Measurements from ENCODE around the gene EMP2. TPM values are rescaled to one million over a fixed set of nuclear protein-coding genes. Genes with fewer than 3 reads are reported as not detected.

The EMP2 gene
- total and polyA plus RNA-seq, 2 of the 4 experiments (the other 2 are of a cell fraction) = 13.8 to 18.3 TPM

- Histone ChIP-seq H3K79me1 (ENCODE audit: low read depth in 1 of 2, low read length in 2 of 2) (no peaks in the 10 kb centered on the region), H4K8ac (ENCODE audit: low read depth in 2 of 2, low read length in 2 of 2) (no peak overlapping the region), H3K27ac (ENCODE audit: insufficient read depth, low read length) (no peak overlapping the region), H2BK15ac (ENCODE audit: low read depth, low read length) (no peak overlapping the region), H2BK20ac (ENCODE audit: low read depth, low read length) (no peak overlapping the region), H2BK5ac (ENCODE audit: low read depth, low read length, poor library complexity, severe bottlenecking) (no peak overlapping the region), H3K4me1 (ENCODE audit: control insufficient read depth, insufficient read depth, low read length) (no peaks in the 10 kb centered on the region), H3K14ac (replicated peaks; ENCODE audit: low read depth, low read length) (no peak overlapping the region), H3K9me1 (ENCODE audit: insufficient read depth, low read length) (no peaks in the 10 kb centered on the region), H3K18ac (ENCODE audit: low read depth, low read length) (no peak overlapping the region), H3K4me3 (ENCODE audit: insufficient read depth, low read depth, low read length) (no peak overlapping the region), H2BK120ac (ENCODE audit: low read depth, low read length) (no peak overlapping the region), H3K36me3 (ENCODE audit: control insufficient read depth, insufficient read depth, low read length) (no peaks in the 10 kb centered on the region), H3K4ac (ENCODE audit: low read depth, low read length) (no peak overlapping the region), H3K9ac (ENCODE audit: low read depth, low read length) (no peak overlapping the region), H3K27me3 (ENCODE audit: control insufficient read depth, insufficient read depth, low read length) (no peaks in the 10 kb centered on the region), H3K4me2 (ENCODE audit: low read depth, low read length) (no peak overlapping the region), H3K9me3 (ENCODE audit: control insufficient read depth, insufficient read depth, low read length) (no peaks in the 10 kb centered on the region), H4K20me1 (ENCODE audit: insufficient read depth, low read length) (no peaks in the 10 kb centered on the region), H4K5ac (ENCODE audit: low read depth, low read length) (no peak overlapping the region), H3K23ac (ENCODE audit: low read depth, low read length) (no peak overlapping the region), H3K56ac (ENCODE audit: extremely low read depth, insufficient read depth, low read length) (no peak overlapping the region), H2AK9ac (replicated peaks; ENCODE audit: low read depth, low read length, poor library complexity) (no peak overlapping the region), H2AK5ac (ENCODE audit: low read depth, low read length) (no peak overlapping the region), H4K91ac (ENCODE audit: insufficient read depth, low read depth, low read length) (no peak overlapping the region), H2AFZ (replicated peaks; ENCODE audit: low read length, poor library complexity) (no peak overlapping the region)
- DNase-seq (no peak), ATAC-seq (ENCODE audit: low read depth) (no peak)
- WGBS, 2 experiments (ENCODE audit: extremely low coverage in 2 of 2, insufficient read length in 1 of 2) = no CpG with 5 or more reads among the region's 2 CpGs
- dilution Hi-C loops (cut with HindIII; ENCODE audit: low sequenced_read_pairs, unreplicated experiment) = no loop called here
- TF ChIP-seq RAD21 (IDR thresholded peaks at IDR 0.05; ENCODE audit: low read length) (no peak), MXI1 (IDR thresholded peaks at IDR 0.05; ENCODE audit: borderline replicate concordance, low read depth, low read length) (no peak)
- ChIA-PET CTCF (interaction anchor here (0.7 kb wide), 1 partner anchor 414 kb away, joined by 4 read pairs; no protein-coding TSS in a partner anchor), POLR2A (ENCODE audit: unreplicated experiment) (interaction anchor here (0.6 kb wide), 1 partner anchor 435 kb away, joined by 10 read pairs; no protein-coding TSS in a partner anchor)
- intact Hi-C loops (cut with micrococcal nuclease) = no loop called here
- BruUV-seq (replicated peaks) = no TSS peak
- in situ Hi-C loops (cut with MboI; ENCODE audit: low sequenced_read_pairs) = loop anchor here (10.0 to 25.0 kb wide), 2 partner anchors 1340 to 1492 kb away; no protein-coding TSS in a partner anchor
Measured at GRCh38 chr16:10504404-10504885, 76.0 kb downstream of the EMP2 start.
